ENCODE results near the gene SSBP2. TPM values are rescaled to one million over a fixed set of nuclear protein-coding genes. Genes with fewer than 3 reads are reported as not detected.

SSBP2 gene
- total and polyA plus RNA-seq, 2 of the 8 experiments (the other 6 are each of a cell fraction or from before 2014, with no cell fraction given) = 21.5 to 36.2 TPM

GRCh38 chr5:81533629-81534405 lies 217.1 kb downstream of the SSBP2 start:
- FAIRE-seq (no peak), DNase-seq (ENCODE audit: low read depth in 1 of 2, low spot score in 2 of 2) (no peak)
- H3K56ac ChIP-seq (replicated peaks; ENCODE audit: insufficient read length, low read depth, low read length) = no peak overlapping the region
- no peak overlapping the region for H4K5ac ChIP-seq (ENCODE audit: insufficient read length, low read depth, low read length)
- no peak overlapping the region for H2BK20ac ChIP-seq (ENCODE audit: low read length)
- H3K79me2 ChIP-seq (ENCODE audit: control insufficient read depth in 1 of 2, insufficient read depth in 2 of 2, low read length in 2 of 2) = no peaks in the 10 kb centered on the region
- H3K9ac ChIP-seq (replicated peaks in 1 of 4; ENCODE audit: extremely low read depth in 1 of 4, low read depth in 3 of 4, low read length in 3 of 4) = no peak overlapping the region
- H2BK5ac ChIP-seq (ENCODE audit: low read depth, low read length) = no peak overlapping the region
- H4K8ac ChIP-seq (ENCODE audit: extremely low read depth, insufficient read depth, low read length) = no peak overlapping the region
- H4K91ac ChIP-seq (replicated peaks; ENCODE audit: insufficient read length, low read length) = no peak overlapping the region
- no peak overlapping the region for H3K23ac ChIP-seq (ENCODE audit: insufficient read length)
- no peak overlapping the region for H3K4me2 ChIP-seq (ENCODE audit: insufficient read depth in 1 of 2, low read depth in 2 of 2, low read length in 2 of 2)
- ChIA-PET CTCF (ENCODE audit: partially characterized antibody) (no interaction called here), POLR2A (ENCODE audit: partially characterized antibody) (no interaction called here)
- H2BK15ac ChIP-seq (ENCODE audit: low read length) = no peak overlapping the region
- no peak overlapping the region for H3K14ac ChIP-seq (ENCODE audit: insufficient read length)
- no peaks in the 10 kb centered on the region for H3K79me1 ChIP-seq (ENCODE audit: low read depth, low read length)
- H3K27ac ChIP-seq (ENCODE audit: low read depth, low read length) = no peak overlapping the region
- no peak overlapping the region for H3K4me3 ChIP-seq (ENCODE audit: extremely low read depth in 1 of 4, insufficient read depth in 2 of 4, low read depth in 3 of 4, low read length in 4 of 4)
- H2BK12ac ChIP-seq (ENCODE audit: low read depth, low read length) = no peak overlapping the region
- no peak for TF ChIP-seq KDM1A (IDR thresholded peaks at IDR 0.05; ENCODE audit: borderline replicate concordance, low read length)
- no peak for TF ChIP-seq YY1 (IDR thresholded peaks at IDR 0.05; ENCODE audit: low read depth, low read length)
- no peak for TF ChIP-seq SIN3A (conservative IDR thresholded peaks at IDR 0.05 in 1 of 2, IDR thresholded peaks at IDR 0.05 in 1 of 2; ENCODE audit: low read depth in 1 of 2, low read length in 2 of 2)
- no peak for TF ChIP-seq POU5F1 (IDR thresholded peaks at IDR 0.05; ENCODE audit: low read depth, low read length)
- TF ChIP-seq, protein P1, sequence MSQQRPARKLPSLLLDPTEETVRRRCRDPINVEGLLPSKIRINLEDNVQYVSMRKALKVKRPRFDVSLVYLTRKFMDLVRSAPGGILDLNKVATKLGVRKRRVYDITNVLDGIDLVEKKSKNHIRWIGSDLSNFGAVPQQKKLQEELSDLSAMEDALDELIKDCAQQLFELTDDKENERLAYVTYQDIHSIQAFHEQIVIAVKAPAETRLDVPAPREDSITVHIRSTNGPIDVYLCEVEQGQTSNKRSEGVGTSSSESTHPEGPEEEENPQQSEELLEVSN (IDR thresholded peaks at IDR 0.05) = no peak
- TF ChIP-seq HDAC6 (IDR thresholded peaks at IDR 0.05; ENCODE audit: low read depth, low read length) = no peak
- no peak overlapping the region for H2AK5ac ChIP-seq (ENCODE audit: low read depth, low read length)
- H3K36me3 ChIP-seq (ENCODE audit: control insufficient read depth in 2 of 4, insufficient read depth in 4 of 4, low read length in 3 of 4) = no peaks in the 10 kb centered on the region
- 95% methylated on average over 2 of the region's 2 CpGs; no CpG with 5 or more reads in 1 of the 2 experiments for WGBS, 2 experiments (ENCODE audit: extremely low coverage in 1 of 2, insufficient coverage in 1 of 2, insufficient read length in 1 of 2, insufficient replicate concordance in 2 of 2, low coverage in 1 of 2, low lambda C conversion rate in 2 of 2, missing lambda C conversion rate in 1 of 2)
- H3K4ac ChIP-seq (replicated peaks; ENCODE audit: insufficient read length, low read depth, low read length) = no peak overlapping the region
- H3K23me2 ChIP-seq (ENCODE audit: low read depth, low read length) = no peaks in the 10 kb centered on the region
- H3K18ac ChIP-seq (ENCODE audit: extremely low read depth, low read length) = no peak overlapping the region
- H2BK120ac ChIP-seq (replicated peaks; ENCODE audit: low read depth, low read length) = no peak overlapping the region
- no peak overlapping the region for H2AFZ ChIP-seq (ENCODE audit: low read length)
- no peaks in the 10 kb centered on the region for H4K20me1 ChIP-seq (replicated peaks in 1 of 2; ENCODE audit: control insufficient read depth in 1 of 2, insufficient read depth in 2 of 2, low read length in 2 of 2)
- H3K27me3 ChIP-seq (replicated peaks in 1 of 4; ENCODE audit: control insufficient read depth in 3 of 4, extremely low read depth in 1 of 4, insufficient read depth in 3 of 4, low read length in 3 of 4) = no peaks in the 10 kb centered on the region
- no peaks in the 10 kb centered on the region for H3K9me3 ChIP-seq (ENCODE audit: insufficient read depth in 2 of 2, low read depth in 1 of 2, low read length in 1 of 2)
- H3K4me1 ChIP-seq (replicated peaks in 1 of 4; ENCODE audit: control insufficient read depth in 3 of 4, insufficient read depth in 4 of 4, low read length in 3 of 4) = no peaks in the 10 kb centered on the region
